ENCODE results near the gene SEC16A.
"Not testable (repeated sequence)": the region's sequence is repeated elsewhere in the genome, so short reads cannot be mapped to it uniquely, and the experiment has no call there.

SEC16A gene

DNA sequence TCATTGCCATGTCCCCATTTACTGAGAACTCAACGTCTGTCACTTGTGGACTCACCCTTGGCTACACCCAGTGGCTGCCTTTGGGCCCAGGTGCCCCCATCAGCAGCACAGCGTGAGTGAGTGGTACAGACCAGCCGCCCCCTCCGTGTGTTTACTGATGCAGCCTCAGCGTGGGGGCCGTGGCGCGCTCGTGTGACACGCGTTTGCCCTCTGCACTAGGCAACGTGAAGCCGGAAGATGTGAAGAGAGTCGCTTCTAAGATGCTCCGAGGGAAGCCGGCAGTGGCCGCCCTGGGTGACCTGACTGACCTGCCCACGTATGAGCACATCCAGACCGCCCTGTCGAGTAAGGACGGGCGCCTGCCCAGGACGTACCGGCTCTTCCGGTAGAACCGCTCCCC, 60.0 kb downstream of the SEC16A start:
- no peak for DNase-seq (ENCODE audit: low spot score)

- no peak for DNase-seq (ENCODE audit: low spot score)
Observed at GRCh38 chr9:136421791-136422190, 61.0 kb downstream of the SEC16A start.

DNA sequence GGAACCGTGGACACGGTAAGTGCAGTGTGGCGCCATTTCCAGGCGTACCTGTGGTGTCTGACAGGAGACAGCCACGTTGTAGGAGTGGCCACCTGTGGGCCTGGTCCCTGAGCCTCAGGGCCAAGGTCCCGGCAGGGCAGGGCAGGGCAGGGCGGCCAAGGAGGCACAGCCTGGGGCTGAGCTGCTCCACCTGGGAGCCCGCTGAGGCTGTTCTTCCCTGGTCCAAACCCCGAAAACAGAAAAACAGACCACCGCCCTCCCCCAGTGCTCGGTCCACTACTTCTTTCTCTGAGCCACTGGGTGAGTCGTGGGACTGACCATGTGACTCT, 63.8 kb downstream of the SEC16A start:
- no peak for DNase-seq (ENCODE audit: low spot score)

- no peak for DNase-seq (ENCODE audit: low spot score)
Observed at GRCh38 chr9:136418182-136419091, 64.4 kb downstream of the SEC16A start.

GRCh38 chr9:136416914-136417313, 65.9 kb downstream of the SEC16A start:
- DNase-seq (ENCODE audit: low spot score) = no peak

GRCh38 chr9:136416427-136416826, 66.4 kb downstream of the SEC16A start:
- no peak for DNase-seq (ENCODE audit: low spot score)

DNA sequence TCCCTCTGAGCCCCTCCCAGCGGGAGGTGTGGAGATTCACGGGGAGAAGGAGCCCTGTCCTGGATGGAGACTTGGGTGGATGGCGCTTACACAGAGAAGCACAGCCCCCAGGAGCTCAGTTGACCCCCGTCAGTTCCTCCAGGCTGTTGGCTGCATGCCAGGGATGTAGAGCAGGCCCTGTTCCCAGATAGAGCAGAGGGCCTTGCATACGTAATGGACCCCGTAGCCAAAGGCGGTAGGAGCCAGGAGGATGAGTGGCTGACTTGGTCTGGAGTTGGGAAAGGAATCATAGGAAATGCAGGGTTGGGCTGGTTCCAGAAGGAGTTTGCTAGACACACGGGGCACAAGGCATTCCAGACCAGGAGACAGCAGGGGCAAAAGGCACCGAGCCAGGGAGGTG, 69.9 kb downstream of the SEC16A start:
- DNase-seq (ENCODE audit: low spot score) = no peak

- no peak for DNase-seq (ENCODE audit: low spot score)
Observed at GRCh38 chr9:136411378-136411777, 71.5 kb downstream of the SEC16A start.

- peak; percentile 93 for DNase-seq (ENCODE audit: low spot score)
Observed at GRCh38 chr9:136410500-136411287, 72.1 kb downstream of the SEC16A start, which contains the start of the genes ENTR1 and PMPCA. TSS of gene ENTR1 (minus strand) at chr9:136410614. CDS start at chr9:136410397, 217 bp downstream. TSS of gene PMPCA (plus strand) at chr9:136410658. CDS start at chr9:136410669, 11 bp downstream.

DNA sequence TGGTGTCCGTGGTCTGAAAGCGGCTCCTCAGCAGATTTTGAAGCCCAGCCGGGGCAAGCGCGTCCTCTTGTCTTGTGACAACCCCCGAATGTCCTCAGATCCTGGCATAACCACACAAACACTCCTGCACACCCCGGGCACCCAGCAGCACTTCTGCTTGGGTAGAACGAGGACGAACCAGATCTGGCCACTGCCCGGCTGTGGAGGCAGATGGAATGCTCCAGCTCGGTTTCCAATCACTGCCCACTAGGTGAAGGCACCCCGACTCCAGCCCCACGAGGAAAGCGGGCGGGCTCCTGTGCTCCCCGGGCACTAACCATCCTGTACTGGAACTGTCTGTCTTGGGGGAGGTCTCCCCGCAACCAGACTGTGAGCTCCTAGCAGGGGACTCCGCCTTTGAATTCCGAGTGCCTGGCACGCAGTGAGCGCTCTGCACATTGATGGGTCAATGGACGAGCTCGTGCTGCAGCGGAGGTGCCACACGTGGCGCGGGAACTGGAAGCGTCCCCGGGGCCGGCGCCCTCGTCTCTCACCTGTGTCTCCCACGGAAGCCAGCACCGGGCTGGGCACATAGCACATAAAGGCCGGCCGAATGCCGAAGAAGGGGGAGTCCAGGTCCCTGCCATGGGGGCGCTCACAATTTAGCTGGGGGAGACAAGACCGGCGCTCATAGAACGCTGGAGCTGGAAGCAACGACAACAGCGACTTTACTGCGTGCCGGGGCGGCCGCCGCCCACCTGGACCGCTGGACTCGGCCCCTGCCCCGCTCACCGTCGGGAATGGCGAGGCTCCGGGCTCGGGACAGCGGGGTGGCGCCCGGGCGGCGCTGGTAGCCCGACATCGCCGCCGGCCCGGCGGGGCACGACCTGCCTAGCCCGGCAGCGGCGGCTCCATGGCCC, 73.0 kb downstream of the SEC16A start:
- peak; percentile 67 for DNase-seq (ENCODE audit: low spot score)

DNA sequence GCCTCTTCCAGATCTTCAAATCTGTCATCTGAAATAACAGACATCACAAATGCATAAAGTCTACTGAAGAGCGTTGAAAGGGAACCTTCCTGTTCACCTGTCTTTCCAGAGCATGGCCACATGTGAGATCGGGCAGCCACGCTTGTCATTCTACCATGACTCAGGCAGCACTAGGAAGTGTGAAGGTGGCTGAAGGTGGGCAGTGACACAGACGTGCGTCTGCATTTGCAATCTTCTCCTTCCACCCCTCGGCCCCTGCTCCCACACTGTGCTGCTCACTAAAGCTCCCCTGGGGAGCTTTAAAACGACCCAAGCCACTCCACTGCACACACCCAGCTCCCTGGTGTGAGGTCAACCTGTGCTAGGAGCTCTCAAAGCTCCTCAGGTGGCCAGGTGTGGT, 74.9 kb downstream of the SEC16A start:
- no peak for DNase-seq (ENCODE audit: low spot score)

DNA sequence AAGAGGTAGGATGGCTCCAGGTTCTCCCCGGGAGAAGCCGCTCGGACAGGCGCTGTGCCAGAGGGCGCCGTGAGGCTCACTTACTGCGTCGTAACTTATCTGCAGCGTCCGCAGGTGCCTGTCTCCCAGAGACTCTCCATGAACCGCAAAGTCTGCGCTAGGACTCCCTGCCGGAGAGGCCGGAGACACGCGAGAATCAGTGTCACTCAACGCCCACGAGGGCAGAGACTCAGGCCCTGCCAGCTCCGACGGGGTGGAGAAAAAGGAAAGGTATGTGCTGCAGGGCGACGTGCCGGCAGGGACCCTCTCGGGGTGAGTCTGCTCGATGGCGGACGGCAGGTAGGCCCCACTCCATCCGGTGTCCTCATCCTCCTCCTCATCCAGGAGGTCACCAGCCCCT, 75.8 kb downstream of the SEC16A start:
- not testable (repeated sequence) for DNase-seq (ENCODE audit: low spot score)

DNA sequence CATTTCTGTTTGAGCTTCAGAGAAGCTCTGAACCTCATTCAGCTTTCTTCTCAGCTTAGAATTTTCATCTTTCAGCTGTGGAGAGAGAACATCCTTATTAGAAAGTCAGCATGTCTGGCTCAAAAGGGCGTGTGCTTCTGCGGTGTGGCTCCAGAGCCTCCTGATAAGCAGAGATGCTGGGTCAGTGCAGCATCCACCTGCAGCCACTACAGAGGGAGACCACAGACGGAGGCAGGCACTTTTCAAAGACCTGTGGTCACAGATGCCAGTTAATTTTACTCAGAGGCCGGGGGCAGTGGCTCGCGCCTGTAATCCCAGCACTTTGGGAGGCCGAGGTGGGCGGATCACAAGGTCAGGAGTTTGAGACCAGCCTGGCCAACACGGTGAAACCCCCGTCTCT, 76.9 kb downstream of the SEC16A start:
- not testable (repeated sequence) for DNase-seq (ENCODE audit: low spot score)

DNA sequence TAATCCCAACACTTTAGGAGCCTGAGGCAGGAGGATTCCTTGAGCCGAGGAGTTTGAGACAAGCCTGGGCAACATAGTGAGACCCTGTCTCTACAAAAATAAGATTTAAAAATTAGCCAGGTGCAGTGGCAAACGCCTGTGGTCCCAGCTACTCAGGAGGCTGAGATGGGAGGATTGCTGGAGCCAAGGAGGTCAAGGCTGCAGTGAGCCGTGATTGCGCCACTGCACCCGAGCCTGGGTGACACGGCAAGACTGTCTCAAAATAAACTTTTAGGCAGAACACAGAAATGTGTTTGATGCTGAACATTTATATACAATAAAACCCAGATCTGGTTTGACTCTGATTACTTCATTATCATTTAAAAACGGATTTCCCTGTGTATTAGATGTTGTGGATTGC, 77.4 kb downstream of the SEC16A start:
- DNase-seq (ENCODE audit: low spot score) = no peak

GRCh38 chr9:136404801-136405136, 78.1 kb downstream of the SEC16A start:
- no peak for DNase-seq (ENCODE audit: low spot score)

DNA sequence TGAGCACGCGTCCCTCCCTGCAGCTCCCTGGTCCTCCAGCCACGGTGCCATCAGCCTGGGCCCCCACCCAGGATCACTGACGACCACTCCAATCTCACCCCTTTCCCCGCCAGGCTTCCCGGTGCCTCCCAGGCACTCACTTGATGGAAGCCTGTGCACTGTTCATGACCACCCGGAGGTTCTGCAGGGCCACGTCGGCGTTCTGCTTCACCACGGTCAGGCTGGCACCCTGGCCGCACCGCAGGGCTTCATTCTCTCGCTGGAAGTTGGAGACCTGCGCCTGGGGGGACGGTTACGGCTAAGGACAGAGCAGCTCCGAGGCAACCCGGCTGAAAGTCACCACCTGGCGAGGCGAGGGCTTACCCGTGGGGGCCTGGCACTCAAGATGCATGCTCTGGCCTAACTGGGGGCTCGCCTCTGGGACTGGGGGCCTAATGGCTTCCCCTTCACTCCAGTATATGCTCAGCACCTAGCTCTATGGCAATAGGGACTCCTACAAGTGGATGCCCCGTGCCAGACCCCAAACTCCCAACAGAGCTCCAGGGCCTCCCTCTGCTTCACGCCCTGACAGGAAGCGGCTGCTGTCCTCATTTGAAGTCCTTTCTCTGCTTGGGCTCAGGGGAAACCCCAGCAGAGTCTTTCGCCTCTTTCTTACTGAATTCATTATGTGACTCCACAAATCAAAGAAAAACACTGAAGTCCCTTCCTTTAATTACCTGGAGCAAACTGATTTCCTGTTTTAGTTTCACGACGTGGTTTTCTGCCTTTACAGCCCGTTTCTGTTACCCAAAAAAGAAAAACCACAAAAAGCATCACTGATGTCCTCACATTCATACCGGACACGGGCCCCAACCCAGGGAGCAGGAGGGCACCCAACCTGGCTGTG, 78.7 kb downstream of the SEC16A start:
- no peak for DNase-seq (ENCODE audit: low spot score)

GRCh38 chr9:136403538-136403914, 79.3 kb downstream of the SEC16A start:
- peak; percentile 24 for DNase-seq (ENCODE audit: low spot score)

DNA sequence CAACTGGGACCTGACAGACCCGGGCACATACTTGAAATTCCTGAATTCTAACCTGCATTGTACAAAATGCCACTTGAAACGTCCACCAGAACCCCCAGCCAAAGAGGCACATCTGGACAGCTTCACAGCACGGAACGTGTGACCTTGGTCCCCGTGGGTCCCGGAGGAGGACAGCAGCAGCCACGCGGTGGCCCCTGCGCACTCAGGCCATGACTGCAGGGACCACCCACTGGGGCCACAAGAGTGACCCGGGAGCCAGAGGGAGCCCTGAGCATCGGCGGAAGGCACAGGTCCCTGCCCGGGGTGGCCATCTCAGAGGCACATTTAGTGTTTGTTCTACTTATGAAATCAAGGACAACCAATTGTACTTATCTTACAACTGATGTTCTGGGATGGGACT, 80.8 kb downstream of the SEC16A start:
- no peak for DNase-seq (ENCODE audit: low spot score)

DNA sequence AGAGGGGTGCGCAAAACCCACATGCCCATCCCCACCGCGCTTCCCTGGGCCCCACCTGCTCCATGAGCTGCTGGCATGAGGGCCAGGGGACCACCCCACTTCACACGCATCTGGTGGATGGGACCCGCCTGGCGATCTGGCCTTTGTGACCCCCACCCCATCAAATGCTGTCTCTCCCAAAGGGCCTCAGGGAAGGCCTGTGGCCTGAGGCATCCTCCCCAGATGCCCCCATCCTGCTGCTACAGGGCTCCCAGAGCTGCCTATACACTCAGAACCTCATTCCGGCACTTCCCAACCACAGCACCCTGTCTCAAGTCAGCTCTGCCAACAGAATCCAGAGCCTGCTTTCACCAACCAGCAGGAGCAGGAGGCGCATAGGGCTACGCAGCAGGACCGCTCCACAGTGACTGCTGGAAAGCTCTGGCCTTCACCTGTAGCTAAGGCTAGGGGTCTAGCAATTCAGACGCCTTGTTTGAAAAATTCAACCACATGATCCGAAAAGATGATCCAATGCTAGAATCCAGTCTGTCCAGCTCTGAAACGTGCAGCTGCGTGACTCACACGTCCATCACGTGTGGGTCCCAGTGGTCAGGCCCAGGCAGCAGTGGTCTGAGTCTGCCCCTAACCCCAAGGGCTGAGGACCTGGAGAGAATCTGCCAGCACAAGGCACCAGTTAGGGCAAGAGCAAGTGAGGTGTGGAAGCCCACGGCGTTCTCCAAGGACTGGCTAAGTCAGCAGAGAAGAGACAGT, 81.5 kb downstream of the SEC16A start:
- DNase-seq (ENCODE audit: low spot score) = no peak

- DNase-seq (ENCODE audit: low spot score) = peak; percentile 91
Observed at GRCh38 chr9:136400038-136400834, 82.6 kb downstream of the SEC16A start, which contains the start of gene SNAPC4. TSS of gene SNAPC4 (minus strand) at chr9:136400170. CDS start at chr9:136398428, 1,742 bp downstream.
